Vagina (tissue), 2 donors: ENCODE results near the gene RYK. TPM values are rescaled to one million over a fixed set of nuclear protein-coding genes. Genes with fewer than 3 reads are reported as not detected.

Source experiments
- DNase-seq, 2 donors: peaks; one replicate each; pipeline ENCODE4 v3.0.0-alpha.2; 2017; ENCODE audit errors: extremely low spot score in 2 of 2
- H3K27ac ChIP-seq: fragments of 200-600 bp; sonication (generic); one replicate; pipeline ENCODE4 v1.5.1; 2019
- H3K27me3 ChIP-seq: fragments of 200-600 bp; sonication (generic); one replicate; pipeline ENCODE4 v1.5.1; 2019
- H3K36me3 ChIP-seq, 2 donors: fragments of 200-600 bp; sonication (generic); one replicate each; pipeline ENCODE4 v1.5.1; 2017 to 2019
- H3K4me1 ChIP-seq: fragments of 200-600 bp; sonication (generic); one replicate; pipeline ENCODE4 v1.5.1; 2019
- H3K4me3 ChIP-seq, 2 donors: fragments of 200-600 bp; sonication (generic); 1 replicate in 1 of 2; 2 replicates in 1 of 2; pipeline ENCODE4 v1.5.1; 2016 to 2019
- H3K9me3 ChIP-seq: fragments of 200-600 bp; sonication (generic); one replicate; pipeline ENCODE4 v1.5.1; 2019
- POLR2A ChIP-seq, 2 donors: fragments of 450-650 bp; IDR thresholded peaks; one replicate each; pipeline ENCODE4 v1.6.1; 2017; ENCODE audit warnings: antibody characterized with exemption in 2 of 2, mild to moderate bottlenecking in 2 of 2, moderate library complexity in 2 of 2
- POLR2AphosphoS5 ChIP-seq, 2 donors: sonication (generic); formaldehyde crosslinking; IDR thresholded peaks; one replicate each; pipeline ENCODE4 v1.9.0; 2017; ENCODE audit warnings: antibody characterized with exemption in 2 of 2, mild to moderate bottlenecking in 2 of 2, low read depth in 1 of 2; ENCODE audit not compliant: insufficient read depth in 1 of 2
- intact Hi-C: fragments of 100-400 bp; cut with DNase I; formaldehyde crosslinking; loops from one replicate; pipeline ENCODE4 v1.15.1; 2023
- total RNA-seq: library from RNA; depleted of rRNA; stranded (reverse); fragments of >200 nt; gene quantifications from one replicate; pipeline ENCODE4 v1.2.3, GENCODE V29; 2016
- TF ChIP-seq, protein P1 (sequence below), 3 experiments: fragments of 450-650 bp in 2 of 3; fragments of 200-600 bp in 1 of 3; sonication (generic) in 1 of 3; IDR thresholded peaks; one replicate each; pipeline ENCODE4 v1.5.1; 2017 to 2019; ENCODE audit warnings: antibody characterized with exemption in 3 of 3, mild to moderate bottlenecking in 2 of 3, moderate library complexity in 2 of 3

Gene RYK
- total RNA-seq, 1 donor from 2014 or later = 102 TPM

GRCh38 chr3:134239538-134239937 is 11.1 kb downstream of the RYK start:
- H3K36me3 ChIP-seq = no peaks in the 10 kb centered on the region
- no peak overlapping the region for H3K4me3 ChIP-seq
- DNase-seq = no peak
- H3K4me1 ChIP-seq = peaks cover 95% of the 10 kb centered on the region
- intact Hi-C loops = no loop called here
- H3K9me3 ChIP-seq = no peaks in the 10 kb centered on the region
- peak overlapping the region; percentile 68 for H3K27ac ChIP-seq
- peak in 1 of 2 donors; percentile 28 for TF ChIP-seq POLR2AphosphoS5 (IDR thresholded peaks at IDR 0.05; ENCODE audit: insufficient read depth in 1 of 2, low read depth in 1 of 2)
- TF ChIP-seq, protein P1, sequence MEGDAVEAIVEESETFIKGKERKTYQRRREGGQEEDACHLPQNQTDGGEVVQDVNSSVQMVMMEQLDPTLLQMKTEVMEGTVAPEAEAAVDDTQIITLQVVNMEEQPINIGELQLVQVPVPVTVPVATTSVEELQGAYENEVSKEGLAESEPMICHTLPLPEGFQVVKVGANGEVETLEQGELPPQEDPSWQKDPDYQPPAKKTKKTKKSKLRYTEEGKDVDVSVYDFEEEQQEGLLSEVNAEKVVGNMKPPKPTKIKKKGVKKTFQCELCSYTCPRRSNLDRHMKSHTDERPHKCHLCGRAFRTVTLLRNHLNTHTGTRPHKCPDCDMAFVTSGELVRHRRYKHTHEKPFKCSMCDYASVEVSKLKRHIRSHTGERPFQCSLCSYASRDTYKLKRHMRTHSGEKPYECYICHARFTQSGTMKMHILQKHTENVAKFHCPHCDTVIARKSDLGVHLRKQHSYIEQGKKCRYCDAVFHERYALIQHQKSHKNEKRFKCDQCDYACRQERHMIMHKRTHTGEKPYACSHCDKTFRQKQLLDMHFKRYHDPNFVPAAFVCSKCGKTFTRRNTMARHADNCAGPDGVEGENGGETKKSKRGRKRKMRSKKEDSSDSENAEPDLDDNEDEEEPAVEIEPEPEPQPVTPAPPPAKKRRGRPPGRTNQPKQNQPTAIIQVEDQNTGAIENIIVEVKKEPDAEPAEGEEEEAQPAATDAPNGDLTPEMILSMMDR (IDR thresholded peaks at IDR 0.05) = no peak
- H3K27me3 ChIP-seq = no peaks in the 10 kb centered on the region

GRCh38 chr3:134237454-134238145 is 13.1 kb downstream of the RYK start:
- peak overlapping the region; percentile 68 for H3K27ac ChIP-seq
- peaks cover 76% of the 10 kb centered on the region for H3K4me1 ChIP-seq

DNA sequence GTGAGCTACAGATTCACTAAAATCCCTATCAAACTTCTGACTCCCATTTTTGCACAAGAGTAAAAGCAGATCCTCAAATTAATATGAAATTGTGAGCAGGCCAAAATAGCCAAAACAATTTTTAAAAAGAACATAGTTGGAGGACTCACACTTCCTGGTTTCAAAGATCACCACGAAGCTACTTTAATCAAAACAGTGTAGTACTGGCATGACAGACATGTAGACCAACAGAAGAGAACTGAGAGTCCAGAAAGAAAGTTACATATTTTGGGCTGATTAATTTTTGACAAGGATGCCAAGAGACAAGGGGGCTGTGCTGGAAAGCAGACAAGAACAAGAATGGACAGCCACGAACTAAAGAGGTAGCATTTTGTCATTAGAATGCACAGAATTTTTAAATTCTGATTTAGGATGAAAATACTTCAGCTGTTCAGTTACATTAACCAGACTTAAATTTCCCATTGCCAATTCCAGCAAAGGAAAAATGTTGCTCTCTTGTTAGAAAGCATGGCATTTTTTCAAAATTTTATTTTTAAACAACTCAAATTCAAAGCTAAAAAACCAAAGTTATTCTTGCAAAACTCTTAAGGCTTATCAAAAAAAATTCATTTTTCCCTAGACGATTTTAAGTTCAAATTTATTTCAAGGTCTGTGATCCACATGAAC is 14.0 kb downstream of the RYK start:
- peaks cover 73% of the 10 kb centered on the region for H3K4me1 ChIP-seq
- H3K27ac ChIP-seq = peak overlapping the region; percentile 68
- TF ChIP-seq, protein P1 (IDR thresholded peaks at IDR 0.05) = no peak
- no peak for TF ChIP-seq POLR2A (IDR thresholded peaks at IDR 0.05)
- TF ChIP-seq POLR2AphosphoS5 (IDR thresholded peaks at IDR 0.05; ENCODE audit: insufficient read depth in 1 of 2, low read depth in 1 of 2) = no peak
- no peak overlapping the region for H3K4me3 ChIP-seq
- H3K9me3 ChIP-seq = no peaks in the 10 kb centered on the region
- no peak for DNase-seq
- H3K36me3 ChIP-seq = no peaks in the 10 kb centered on the region
- no peaks in the 10 kb centered on the region for H3K27me3 ChIP-seq
- intact Hi-C loops = no loop called here

More at GRCh38 chr3:134237454-134238145, 13.1 kb downstream of the RYK start:
- no peak for DNase-seq
- Histone ChIP-seq H3K9me3 (no peaks in the 10 kb centered on the region), H3K27me3 (no peaks in the 10 kb centered on the region), H3K4me3 (no peak overlapping the region), H3K36me3 (no peaks in the 10 kb centered on the region)
- TF ChIP-seq, protein P1 (IDR thresholded peaks at IDR 0.05) = no peak
- TF ChIP-seq POLR2AphosphoS5 (IDR thresholded peaks at IDR 0.05; ENCODE audit: insufficient read depth in 1 of 2, low read depth in 1 of 2) (no peak), POLR2A (IDR thresholded peaks at IDR 0.05) (no peak)
- intact Hi-C loops = no loop called here

GRCh38 chr3:134235577-134236076 is 15.0 kb downstream of the RYK start:
- Histone ChIP-seq H3K4me3 (no peak overlapping the region), H3K36me3 (no peaks in the 10 kb centered on the region), H3K27me3 (no peaks in the 10 kb centered on the region), H3K27ac (peak overlapping the region; percentile 28), H3K4me1 (peaks cover 74% of the 10 kb centered on the region), H3K9me3 (no peaks in the 10 kb centered on the region)
- intact Hi-C loops = no loop called here
- DNase-seq = no peak
- TF ChIP-seq POLR2A (IDR thresholded peaks at IDR 0.05) (no peak), POLR2AphosphoS5 (IDR thresholded peaks at IDR 0.05; ENCODE audit: insufficient read depth in 1 of 2, low read depth in 1 of 2) (no peak)
- TF ChIP-seq, protein P1 (IDR thresholded peaks at IDR 0.05) = no peak

GRCh38 chr3:134232951-134233350 is 17.7 kb downstream of the RYK start:
- no peaks in the 10 kb centered on the region for H3K36me3 ChIP-seq
- no peaks in the 10 kb centered on the region for H3K9me3 ChIP-seq
- TF ChIP-seq POLR2AphosphoS5 (IDR thresholded peaks at IDR 0.05; ENCODE audit: insufficient read depth in 1 of 2, low read depth in 1 of 2) (no peak), POLR2A (IDR thresholded peaks at IDR 0.05) (no peak)
- TF ChIP-seq, protein P1 (IDR thresholded peaks at IDR 0.05) = no peak
- H3K27me3 ChIP-seq = no peaks in the 10 kb centered on the region
- H3K4me1 ChIP-seq = peaks cover 61% of the 10 kb centered on the region
- no peak overlapping the region for H3K4me3 ChIP-seq
- intact Hi-C loops = no loop called here
- DNase-seq = no peak
- H3K27ac ChIP-seq = no peak overlapping the region
